Hematopoietic multipotent progenitor cell (in vitro differentiated cells): Measurements from ENCODE around the gene TMIE. TPM values are rescaled to one million over a fixed set of nuclear protein-coding genes. Genes with fewer than 3 reads are reported as not detected.

Source experiments
- DNase-seq, 3 donors: peaks; one replicate each; pipeline ENCODE4 v3.0.0-alpha.2; 2011 to 2015; ENCODE audit warnings: low read depth in 2 of 3, low spot score in 2 of 3
- total RNA-seq: library from RNA; depleted of rRNA; stranded (reverse); fragments of >200 nt; gene quantifications from one replicate; pipeline ENCODE4 v1.2.3, GENCODE V29; 2012

TMIE gene
- total RNA-seq, 1 donor = under 0.01 TPM

DNA sequence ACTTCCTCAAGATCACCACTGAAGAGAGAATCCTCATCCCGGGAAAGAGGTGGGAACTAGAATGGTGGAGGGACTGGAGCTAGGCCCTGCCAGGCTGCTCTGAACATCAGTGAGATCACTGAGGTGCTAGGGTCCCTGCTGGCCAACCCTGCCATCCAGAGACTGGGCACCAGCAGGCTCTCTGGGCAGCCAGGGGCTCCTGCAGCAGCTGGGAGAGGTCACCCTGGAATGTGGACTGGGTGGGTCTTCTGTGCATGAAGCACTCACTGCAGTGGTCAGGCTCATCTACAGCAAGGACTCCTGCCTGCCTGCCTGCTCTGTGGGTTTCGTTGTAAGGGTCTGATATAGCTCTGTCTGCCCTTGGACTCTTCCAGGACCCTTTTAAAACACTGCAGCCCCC is 32.6 kb upstream of the TMIE start:
- DNase-seq = no peak

GRCh38 chr3:46669191-46669999 is 31.8 kb upstream of the TMIE start:
- DNase-seq = no peak

GRCh38 chr3:46670000-46670890 is 30.9 kb upstream of the TMIE start:
- DNase-seq = no peak

GRCh38 chr3:46670891-46671427 is 30.2 kb upstream of the TMIE start:
- no peak for DNase-seq

- no peak for DNase-seq
These were observed 29.4 kb upstream of the TMIE start for GRCh38 chr3:46671541-46672348.

- no peak for DNase-seq
These were observed 28.9 kb upstream of the TMIE start for GRCh38 chr3:46672349-46672695.

DNA sequence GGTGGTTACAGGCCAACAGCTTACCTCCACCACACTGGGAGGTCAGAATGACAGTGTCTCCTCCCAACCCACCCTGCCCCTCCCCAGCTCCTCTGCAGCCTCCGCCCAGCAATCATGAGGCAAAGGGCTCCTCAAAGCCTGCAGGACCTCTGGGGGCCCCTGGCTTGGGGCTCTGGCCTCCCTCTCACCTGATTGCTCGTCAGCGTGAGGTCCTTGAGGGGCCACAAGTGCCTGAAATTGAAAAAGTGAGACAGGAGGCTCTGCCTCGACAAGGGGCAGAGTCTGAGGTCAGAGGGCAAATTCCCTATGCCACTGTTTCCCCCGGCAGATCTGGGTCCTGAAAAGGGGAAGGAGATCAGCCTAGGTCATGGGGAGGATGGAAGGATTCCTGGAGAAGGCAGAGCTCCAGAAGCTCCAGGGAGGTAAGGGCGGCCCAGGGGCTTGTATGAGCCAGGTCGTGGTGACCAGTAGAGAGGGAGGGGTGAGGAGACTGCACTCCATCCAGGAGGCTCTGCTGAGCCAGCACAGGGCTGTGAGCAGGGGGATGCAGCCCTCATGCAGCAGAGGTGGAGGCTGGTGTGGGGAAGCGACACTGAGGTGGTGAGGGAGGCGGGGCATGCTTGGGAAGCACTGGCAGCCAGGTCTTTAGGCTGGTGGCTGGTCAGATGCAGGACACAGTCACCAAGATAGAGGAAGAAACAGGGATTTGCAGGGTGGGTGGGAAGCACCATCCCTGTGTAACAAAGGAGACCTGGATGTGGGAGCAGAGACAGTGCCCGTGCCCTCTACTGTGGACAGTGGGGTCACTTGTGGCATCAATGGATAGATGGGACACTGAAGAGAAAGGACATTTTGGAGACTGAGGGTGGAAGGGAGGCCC is 27.8 kb upstream of the TMIE start:
- no peak for DNase-seq

DNA sequence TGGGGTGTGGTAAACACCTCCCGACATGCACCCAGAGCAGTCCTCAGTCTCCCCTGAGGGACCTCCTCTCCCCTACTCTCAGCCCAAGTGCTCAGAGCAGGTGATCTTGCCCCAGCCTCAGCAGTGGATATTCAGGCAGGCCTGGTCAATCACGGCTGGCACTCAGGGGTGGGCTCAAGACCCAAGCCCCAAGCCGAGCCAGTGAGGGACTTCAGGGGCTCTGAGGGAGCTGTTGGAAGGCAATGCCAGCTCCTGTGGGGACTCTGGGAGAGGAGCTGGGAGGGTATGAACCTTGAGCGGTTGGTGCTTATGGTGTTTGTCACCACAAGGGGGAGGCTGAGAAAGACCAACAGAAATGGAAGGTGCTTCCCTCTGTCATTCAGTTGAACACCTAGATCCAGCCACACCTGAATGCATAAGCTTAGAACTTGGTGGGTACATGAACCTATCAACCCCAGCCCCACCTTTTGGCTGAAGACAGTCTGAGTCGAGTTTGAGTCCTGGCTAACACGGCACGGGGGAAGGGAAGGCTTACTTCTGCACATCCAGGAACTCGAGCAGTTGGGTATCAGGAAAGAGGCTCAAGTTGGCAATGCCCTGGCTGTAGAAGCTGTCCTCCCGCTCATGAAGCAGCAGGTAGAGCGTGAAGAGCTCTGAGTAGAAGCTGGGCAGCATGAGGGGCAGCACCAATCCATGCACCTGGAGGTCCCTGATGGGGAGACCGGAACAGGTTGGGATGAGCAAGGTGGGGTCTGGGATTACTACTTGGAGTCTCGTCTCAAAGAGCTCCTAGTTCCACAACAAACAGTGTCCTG is 27.0 kb upstream of the TMIE start:
- DNase-seq = no peak

DNA sequence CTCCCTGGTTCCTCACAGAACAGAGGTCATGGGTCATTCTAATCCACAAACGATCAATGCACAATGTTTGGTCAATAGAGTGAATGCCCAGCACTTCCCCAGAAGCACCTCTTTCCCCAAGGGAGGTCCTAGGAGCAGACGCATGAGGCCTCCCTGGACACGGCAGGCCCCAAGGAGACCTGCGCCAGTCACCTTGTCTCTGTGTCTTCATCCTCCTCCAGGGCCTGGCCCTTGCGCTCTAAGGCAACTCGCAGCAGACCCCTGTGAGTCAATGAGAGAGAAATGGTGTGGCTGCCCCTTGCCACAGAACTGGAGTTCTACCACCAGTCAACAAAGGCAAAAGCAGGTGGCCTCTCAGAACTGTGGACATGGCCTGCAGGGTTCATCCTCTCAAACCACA is 25.8 kb upstream of the TMIE start:
- DNase-seq = no peak

GRCh38 chr3:46675843-46676567 is 25.2 kb upstream of the TMIE start:
- no peak for DNase-seq

- no peak for DNase-seq
These were observed 24.4 kb upstream of the TMIE start for GRCh38 chr3:46676601-46677410.

DNA sequence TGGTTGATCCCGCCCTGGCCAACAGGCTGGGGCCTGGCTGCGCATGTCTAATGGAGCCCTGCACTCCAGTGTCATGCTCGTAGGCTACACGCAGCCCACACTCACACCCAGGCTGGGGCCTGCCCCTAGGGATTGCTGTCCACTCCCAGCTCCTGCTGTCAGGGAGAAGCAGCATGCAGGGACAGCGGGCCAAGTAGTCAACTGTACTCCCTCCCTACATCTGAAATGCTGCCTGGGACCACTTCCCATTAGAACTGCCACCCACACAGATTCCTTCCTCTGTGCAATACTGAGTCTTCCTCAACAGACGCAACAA is 23.8 kb upstream of the TMIE start:
- no peak for DNase-seq

GRCh38 chr3:46678280-46678679 is 22.9 kb upstream of the TMIE start:
- no peak for DNase-seq

DNA sequence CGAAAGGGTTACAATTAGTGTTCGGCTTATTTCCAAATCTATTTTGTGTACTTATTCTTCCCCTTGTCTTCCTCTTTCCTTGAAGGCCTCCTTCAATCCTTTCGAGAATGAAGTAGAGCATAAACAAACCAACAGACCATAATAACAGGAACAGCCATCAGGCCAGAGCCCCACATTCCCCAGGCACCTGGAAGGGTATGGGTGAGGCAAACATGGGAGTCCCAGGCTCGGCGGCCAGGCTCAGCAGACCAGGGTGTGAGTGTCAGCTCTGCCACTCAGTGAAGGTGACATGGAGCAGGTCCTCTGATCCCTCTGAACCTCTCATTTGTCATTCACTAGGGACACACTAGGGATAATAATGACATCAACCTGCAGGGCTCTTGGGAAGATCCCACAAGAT is 21.5 kb upstream of the TMIE start:
- no peak for DNase-seq

- no peak for DNase-seq
These were observed 20.8 kb upstream of the TMIE start for GRCh38 chr3:46680298-46680826.

- no peak for DNase-seq
These were observed 19.8 kb upstream of the TMIE start for GRCh38 chr3:46681387-46681786.

DNA sequence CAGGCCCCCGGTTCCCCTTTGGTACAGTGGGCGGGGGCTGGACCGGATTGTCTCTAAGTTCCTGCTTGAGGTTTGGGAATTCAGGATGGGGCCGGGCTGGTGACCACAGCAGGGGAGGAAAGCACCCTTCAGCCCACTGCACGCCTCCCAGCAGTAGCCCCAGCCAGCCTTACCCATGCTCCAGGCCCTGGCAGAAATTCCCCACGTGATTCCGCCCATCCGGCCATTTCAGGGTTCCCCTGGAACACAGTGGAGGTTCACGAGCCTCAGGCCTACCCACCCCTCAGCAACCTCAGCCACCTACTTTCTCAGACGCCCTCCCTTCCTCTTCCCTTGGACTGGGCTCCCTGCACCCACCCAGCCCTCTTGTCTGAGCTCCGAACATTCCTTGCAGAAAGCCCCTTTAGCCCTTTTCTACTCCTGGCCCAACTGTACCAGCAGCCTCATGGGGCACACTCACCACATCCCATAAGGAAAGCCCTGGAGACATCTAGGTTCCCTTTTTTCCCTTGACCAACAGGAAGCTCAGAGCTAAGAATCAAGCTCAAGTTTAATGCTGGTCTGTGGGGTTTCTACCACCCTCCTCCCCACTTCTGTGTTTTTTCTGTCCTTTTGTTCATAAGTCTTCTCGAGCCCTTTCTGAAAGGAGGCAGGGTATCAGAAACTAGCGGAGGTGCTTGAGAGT is 19.2 kb upstream of the TMIE start:
- DNase-seq = no peak
